Muscle layer of duodenum (tissue), 2 donors: ENCODE measurements around the gene C1orf159.
A peak's percentile ranks its signal among the peaks of the same experiment; 100 is the strongest.
"Not testable (repeated sequence)": the region's sequence is repeated elsewhere in the genome, so short reads cannot be mapped to it uniquely, and the experiment has no call there.

Source experiments
- H3K27ac ChIP-seq: one replicate; pipeline ENCODE4 v1.7.0; 2013; ENCODE audit warnings: mild to moderate bottlenecking, low read length
- H3K27me3 ChIP-seq: one replicate; pipeline ENCODE4 v1.7.0; 2013; ENCODE audit warnings: low read depth, mild to moderate bottlenecking, control low read depth, low read length
- H3K36me3 ChIP-seq, 2 donors: one replicate each; pipeline ENCODE4 v1.7.0; 2013; ENCODE audit warnings: low read length in 2 of 2, control low read depth in 1 of 2, mild to moderate bottlenecking in 1 of 2; ENCODE audit not compliant: insufficient read depth in 2 of 2, control insufficient read depth in 1 of 2
- H3K4me1 ChIP-seq, 2 donors: one replicate each; pipeline ENCODE4 v1.7.0; 2013; ENCODE audit warnings: low read length in 2 of 2, mild to moderate bottlenecking in 2 of 2, control low read depth in 1 of 2, moderate library complexity in 1 of 2; ENCODE audit not compliant: insufficient read depth in 2 of 2, control insufficient read depth in 1 of 2
- H3K4me3 ChIP-seq, 2 donors: one replicate each; pipeline ENCODE4 v1.7.0; 2013; ENCODE audit warnings: low read length in 2 of 2, low read depth in 1 of 2, mild to moderate bottlenecking in 1 of 2
- H3K9me3 ChIP-seq, 2 donors: one replicate each; pipeline ENCODE4 v1.7.0; 2013; ENCODE audit warnings: low read length in 2 of 2, control low read depth in 1 of 2, mild to moderate bottlenecking in 1 of 2; ENCODE audit not compliant: control insufficient read depth in 1 of 2
- donor health status: healthy.

The C1orf159 gene

GRCh38 chr1:1069711-1070676 is 45.9 kb downstream of the C1orf159 start:
- Histone ChIP-seq H3K4me1 (peaks cover 0 to 14% of the 10 kb centered on the region in 2 donors), H3K36me3 (no peaks in the 10 kb centered on the region), H3K9me3 (no peaks in the 10 kb centered on the region), H3K27me3 (peaks cover 12% of the 10 kb centered on the region), H3K4me3 (no peak overlapping the region), H3K27ac (no peak overlapping the region)

- peaks cover 10% of the 10 kb centered on the region for H3K27me3 ChIP-seq
- H3K9me3 ChIP-seq = no peaks in the 10 kb centered on the region
- H3K36me3 ChIP-seq = no peaks in the 10 kb centered on the region
- H3K4me1 ChIP-seq = peaks cover 0 to 15% of the 10 kb centered on the region in 2 donors
- H3K27ac ChIP-seq = no peak overlapping the region
- peak overlapping the region; percentile 30 to 59 for H3K4me3 ChIP-seq
Observed at GRCh38 chr1:1069056-1069710, 46.7 kb downstream of the C1orf159 start.

- peaks cover 0 to 21% of the 10 kb centered on the region in 2 donors for H3K4me1 ChIP-seq
- no peaks in the 10 kb centered on the region for H3K9me3 ChIP-seq
- H3K27me3 ChIP-seq = peaks cover 15% of the 10 kb centered on the region
- no peaks in the 10 kb centered on the region for H3K36me3 ChIP-seq
- H3K27ac ChIP-seq = no peak overlapping the region
- H3K4me3 ChIP-seq = no peak overlapping the region
Observed at GRCh38 chr1:1068517-1069055, 47.3 kb downstream of the C1orf159 start.

- H3K27ac ChIP-seq = no peak overlapping the region
- H3K9me3 ChIP-seq = no peaks in the 10 kb centered on the region
- H3K4me3 ChIP-seq = no peak overlapping the region
- H3K4me1 ChIP-seq = peaks cover 0 to 24% of the 10 kb centered on the region in 2 donors
- H3K27me3 ChIP-seq = peaks cover 21% of the 10 kb centered on the region
- no peaks in the 10 kb centered on the region for H3K36me3 ChIP-seq
Observed at GRCh38 chr1:1067860-1068516, 47.9 kb downstream of the C1orf159 start.

- peaks cover 0 to 30% of the 10 kb centered on the region in 2 donors for H3K4me1 ChIP-seq
- no peak overlapping the region for H3K4me3 ChIP-seq
- H3K27me3 ChIP-seq = peaks cover 25% of the 10 kb centered on the region
- H3K27ac ChIP-seq = no peak overlapping the region
- no peaks in the 10 kb centered on the region for H3K36me3 ChIP-seq
- no peaks in the 10 kb centered on the region for H3K9me3 ChIP-seq
Observed at GRCh38 chr1:1067284-1067859, 48.5 kb downstream of the C1orf159 start.

- Histone ChIP-seq H3K4me3 (no peak overlapping the region), H3K4me1 (peaks cover 0 to 30% of the 10 kb centered on the region in 2 donors), H3K27me3 (peaks cover 25% of the 10 kb centered on the region), H3K36me3 (no peaks in the 10 kb centered on the region), H3K9me3 (no peaks in the 10 kb centered on the region), H3K27ac (no peak overlapping the region)
Observed at GRCh38 chr1:1066403-1067283, 49.2 kb downstream of the C1orf159 start.

GRCh38 chr1:1065940-1066304 is 50.0 kb downstream of the C1orf159 start:
- H3K27ac ChIP-seq, H3K9me3 ChIP-seq, H3K36me3 ChIP-seq, H3K4me3 ChIP-seq: not testable (repeated sequence)
- Histone ChIP-seq H3K27me3 (peaks cover 25% of the 10 kb centered on the region), H3K4me1 (peaks cover 0 to 30% of the 10 kb centered on the region in 2 donors)

GRCh38 chr1:1065265-1065939 is 50.5 kb downstream of the C1orf159 start:
- Histone ChIP-seq H3K4me1 (peaks cover 0 to 30% of the 10 kb centered on the region in 2 donors), H3K27ac (no peak overlapping the region), H3K9me3 (no peaks in the 10 kb centered on the region), H3K36me3 (no peaks in the 10 kb centered on the region), H3K4me3 (no peak overlapping the region), H3K27me3 (peaks cover 28% of the 10 kb centered on the region)

GRCh38 chr1:1063945-1064831 is 51.7 kb downstream of the C1orf159 start:
- Histone ChIP-seq H3K27ac (no peak overlapping the region), H3K27me3 (peaks cover 31% of the 10 kb centered on the region), H3K36me3 (no peaks in the 10 kb centered on the region), H3K9me3 (no peaks in the 10 kb centered on the region), H3K4me1 (peaks cover 0 to 34% of the 10 kb centered on the region in 2 donors), H3K4me3 (no peak overlapping the region)
